Smooth muscle cell (in vitro differentiated cells): ENCODE data around the gene LCNL1. TPM values are rescaled to one million over a fixed set of nuclear protein-coding genes. Genes with fewer than 3 reads are reported as not detected.

Source experiments
- DNase-seq: peaks from one replicate; lab custom pipeline; 2025; ENCODE audit not compliant: unreplicated experiment; lab: John Stamatoyannopoulos, UW
- H2AFZ ChIP-seq: fragments of 200-600 bp; sonication (generic); 2 replicates; pipeline ENCODE4 v1.6.0; 2016; ENCODE audit warnings: antibody characterized with exemption, low read depth, mild to moderate bottlenecking
- H3F3A ChIP-seq: fragments of 200-600 bp; sonication (generic); 2 replicates; pipeline ENCODE4 v1.6.0; 2017; ENCODE audit warnings: antibody characterized with exemption, low read depth
- H3K27ac ChIP-seq: fragments of 200-600 bp; sonication (generic); 2 replicates; pipeline ENCODE4 v1.5.1; 2016; ENCODE audit warnings: low read depth, mild to moderate bottlenecking
- H3K27me3 ChIP-seq: fragments of 200-600 bp; sonication (generic); 2 replicates; pipeline ENCODE4 v1.6.1; 2016; ENCODE audit warnings: low read depth, mild to moderate bottlenecking
- H3K36me3 ChIP-seq: fragments of 200-600 bp; sonication (generic); 2 replicates; pipeline ENCODE4 v1.5.1; 2016; ENCODE audit warnings: low read depth
- H3K4me1 ChIP-seq: fragments of 200-600 bp; sonication (generic); 2 replicates; pipeline ENCODE4 v1.5.1; 2016; ENCODE audit warnings: low read depth
- H3K4me2 ChIP-seq: fragments of 200-600 bp; sonication (generic); 2 replicates; pipeline ENCODE4 v1.6.0; 2016; ENCODE audit warnings: mild to moderate bottlenecking
- H3K4me3 ChIP-seq: fragments of 200-600 bp; sonication (generic); 2 replicates; pipeline ENCODE4 v1.5.1; 2016; ENCODE audit warnings: mild to moderate bottlenecking
- H3K79me2 ChIP-seq: fragments of 200-600 bp; sonication (generic); 2 replicates; pipeline ENCODE4 v1.6.0; 2016; ENCODE audit warnings: low read depth, mild to moderate bottlenecking
- H3K9ac ChIP-seq: fragments of 200-600 bp; sonication (generic); 2 replicates; pipeline ENCODE4 v1.6.0; 2016; ENCODE audit warnings: low read depth
- H3K9me3 ChIP-seq: fragments of 200-600 bp; sonication (generic); replicated peaks from 2 replicates; pipeline ENCODE4 v1.5.1; 2016; ENCODE audit warnings: low read depth
- H4K20me1 ChIP-seq: fragments of 200-600 bp; sonication (generic); 2 replicates; pipeline ENCODE4 v1.6.0; 2016; ENCODE audit warnings: low read depth
- WGBS: methylation state at CpG from one replicate; pipeline ENCODE4 v1.1.7; 2016; ENCODE audit warnings: low lambda C conversion rate; 5-methylcytosine and 5-hydroxymethylcytosine counted together
- polyA plus RNA-seq: library from polyadenylated mRNA; unstranded; fragments of >200 nt; fragmentation: Nextera tagmentation; extraction: Ambion mirVana; gene quantifications from 2 replicates; pipeline ENCODE4 v1.2.1, GENCODE V29; 2016
- total RNA-seq: library from RNA; depleted of rRNA; stranded (reverse); fragments of >200 nt; gene quantifications from 2 replicates; pipeline ENCODE4 v1.2.3, GENCODE V29; 2014
- TF ChIP-seq, protein P1 (sequence below): fragments of 200-600 bp; sonication (generic); IDR thresholded peaks from 2 replicates; pipeline ENCODE4 v1.5.1; 2017; ENCODE audit warnings: borderline replicate concordance, mild to moderate bottlenecking, antibody characterized with exemption; ENCODE audit not compliant: insufficient read depth, poor library complexity, severe bottlenecking

Gene LCNL1
- total and polyA plus RNA-seq, 2 experiments from 2014 or later = 0.89 to 1.1 TPM

DNA sequence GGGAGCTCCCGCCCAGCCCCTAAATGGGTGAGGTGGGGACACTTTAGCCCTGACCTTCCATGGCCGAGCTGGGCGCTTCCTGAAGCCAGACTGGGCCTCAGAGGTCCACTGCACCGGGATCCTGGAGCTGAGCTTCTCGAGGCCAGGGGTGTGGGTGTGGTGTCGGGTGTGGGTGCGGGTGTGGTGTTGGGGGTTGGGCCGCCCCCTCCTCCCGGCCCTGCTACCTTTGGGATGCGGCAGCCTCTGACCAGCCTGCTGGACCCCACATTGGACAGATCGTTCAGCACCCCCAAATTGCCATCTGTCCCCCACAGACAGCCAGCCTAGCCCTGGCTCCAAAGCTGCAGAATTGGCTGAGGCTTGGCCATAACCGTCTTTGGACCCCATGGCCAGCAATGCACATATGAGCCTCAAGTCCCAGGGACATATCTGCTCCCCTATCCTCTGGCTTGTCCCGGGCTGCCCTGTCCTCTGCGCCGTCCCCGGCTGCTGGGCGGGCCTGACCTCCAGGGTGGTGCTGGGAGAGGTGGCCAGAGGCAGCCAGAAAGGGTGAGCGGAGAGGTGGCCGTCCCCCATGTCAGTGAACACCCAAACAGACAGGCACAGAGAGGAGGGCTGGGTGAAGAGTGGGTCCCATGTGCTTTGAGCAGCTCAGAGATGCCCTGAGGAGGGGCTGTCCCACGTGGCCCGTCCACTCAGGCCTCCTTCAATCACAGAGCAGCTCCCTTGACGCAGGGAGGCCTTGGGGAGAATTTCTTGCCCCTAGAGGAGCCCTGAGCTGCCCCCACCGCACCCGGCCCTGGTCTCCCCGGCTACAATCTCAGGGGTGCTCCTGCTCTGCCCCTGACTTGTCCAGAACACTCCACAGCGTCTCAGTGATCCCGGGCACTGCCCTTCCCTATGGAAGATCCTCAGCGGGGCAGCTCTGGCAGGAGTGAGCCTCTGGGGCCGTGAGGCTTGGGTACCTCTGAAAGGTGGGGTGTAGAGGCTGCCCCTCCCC is 8.9 kb upstream of the LCNL1 start:
- 94% methylated on average over 28 of the region's 29 CpGs for WGBS
- no peaks in the 10 kb centered on the region for H3K36me3 ChIP-seq
- H4K20me1 ChIP-seq = peaks cover under 1% of the 10 kb centered on the region
- H3K9me3 ChIP-seq = no peaks in the 10 kb centered on the region
- DNase-seq = no peak
- no peak overlapping the region for H3K4me2 ChIP-seq
- no peak overlapping the region for H3K27ac ChIP-seq
- H3K79me2 ChIP-seq = no peaks in the 10 kb centered on the region
- TF ChIP-seq, protein P1, sequence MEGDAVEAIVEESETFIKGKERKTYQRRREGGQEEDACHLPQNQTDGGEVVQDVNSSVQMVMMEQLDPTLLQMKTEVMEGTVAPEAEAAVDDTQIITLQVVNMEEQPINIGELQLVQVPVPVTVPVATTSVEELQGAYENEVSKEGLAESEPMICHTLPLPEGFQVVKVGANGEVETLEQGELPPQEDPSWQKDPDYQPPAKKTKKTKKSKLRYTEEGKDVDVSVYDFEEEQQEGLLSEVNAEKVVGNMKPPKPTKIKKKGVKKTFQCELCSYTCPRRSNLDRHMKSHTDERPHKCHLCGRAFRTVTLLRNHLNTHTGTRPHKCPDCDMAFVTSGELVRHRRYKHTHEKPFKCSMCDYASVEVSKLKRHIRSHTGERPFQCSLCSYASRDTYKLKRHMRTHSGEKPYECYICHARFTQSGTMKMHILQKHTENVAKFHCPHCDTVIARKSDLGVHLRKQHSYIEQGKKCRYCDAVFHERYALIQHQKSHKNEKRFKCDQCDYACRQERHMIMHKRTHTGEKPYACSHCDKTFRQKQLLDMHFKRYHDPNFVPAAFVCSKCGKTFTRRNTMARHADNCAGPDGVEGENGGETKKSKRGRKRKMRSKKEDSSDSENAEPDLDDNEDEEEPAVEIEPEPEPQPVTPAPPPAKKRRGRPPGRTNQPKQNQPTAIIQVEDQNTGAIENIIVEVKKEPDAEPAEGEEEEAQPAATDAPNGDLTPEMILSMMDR = no peak
- no peak overlapping the region for H3K9ac ChIP-seq
- H3K27me3 ChIP-seq = no peaks in the 10 kb centered on the region
- no peak overlapping the region for H2AFZ ChIP-seq
- H3F3A ChIP-seq = no peaks in the 10 kb centered on the region
- no peak overlapping the region for H3K4me3 ChIP-seq
- H3K4me1 ChIP-seq = peaks cover 4% of the 10 kb centered on the region

DNA sequence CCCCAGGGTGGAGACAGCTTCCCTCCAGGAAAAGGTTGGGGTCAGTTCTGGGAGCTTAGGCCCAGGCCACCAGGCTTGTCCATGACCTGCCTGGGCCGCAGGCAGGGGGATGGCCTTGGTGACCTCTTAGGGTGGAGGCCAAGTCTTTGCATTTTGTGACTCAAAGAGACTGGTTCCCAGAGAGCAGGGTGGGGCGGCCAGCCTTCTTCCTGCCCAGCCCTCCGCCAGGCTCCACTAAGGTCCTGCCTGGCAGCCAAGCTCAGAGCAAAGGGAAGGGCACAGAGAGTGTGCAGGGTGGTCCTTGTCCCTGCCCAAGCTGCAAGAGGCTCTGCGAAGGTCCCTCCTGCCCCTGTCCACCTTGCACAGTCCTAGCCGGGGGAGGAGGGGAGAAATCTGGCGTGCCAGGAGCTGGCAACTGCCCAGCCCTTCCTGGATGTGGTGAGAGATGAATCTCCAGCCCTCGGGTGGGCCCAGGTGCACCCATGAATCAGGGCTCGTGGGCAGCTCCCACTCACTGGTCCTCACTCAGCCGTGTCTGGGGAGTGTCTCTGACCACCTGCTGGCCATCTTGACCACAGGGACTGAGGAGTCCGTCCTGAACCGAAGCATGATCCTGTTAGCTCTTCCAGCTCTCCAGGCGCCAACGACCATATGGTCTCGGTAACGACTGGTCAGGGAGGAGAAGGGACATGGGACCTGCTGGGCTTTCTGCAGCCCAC is 7.8 kb upstream of the LCNL1 start:
- H4K20me1 ChIP-seq = peaks cover 9% of the 10 kb centered on the region
- no peak overlapping the region for H3K9ac ChIP-seq
- no peaks in the 10 kb centered on the region for H3K79me2 ChIP-seq
- no peak overlapping the region for H3K4me2 ChIP-seq
- WGBS = 87% methylated on average over 15 of the region's 15 CpGs
- DNase-seq = no peak
- no peaks in the 10 kb centered on the region for H3K36me3 ChIP-seq
- H3K9me3 ChIP-seq = no peaks in the 10 kb centered on the region
- no peaks in the 10 kb centered on the region for H3F3A ChIP-seq
- peaks cover 4% of the 10 kb centered on the region for H3K4me1 ChIP-seq
- H3K27ac ChIP-seq = no peak overlapping the region
- no peak overlapping the region for H2AFZ ChIP-seq
- TF ChIP-seq, protein P1 = no peak
- H3K27me3 ChIP-seq = no peaks in the 10 kb centered on the region
- no peak overlapping the region for H3K4me3 ChIP-seq

DNA sequence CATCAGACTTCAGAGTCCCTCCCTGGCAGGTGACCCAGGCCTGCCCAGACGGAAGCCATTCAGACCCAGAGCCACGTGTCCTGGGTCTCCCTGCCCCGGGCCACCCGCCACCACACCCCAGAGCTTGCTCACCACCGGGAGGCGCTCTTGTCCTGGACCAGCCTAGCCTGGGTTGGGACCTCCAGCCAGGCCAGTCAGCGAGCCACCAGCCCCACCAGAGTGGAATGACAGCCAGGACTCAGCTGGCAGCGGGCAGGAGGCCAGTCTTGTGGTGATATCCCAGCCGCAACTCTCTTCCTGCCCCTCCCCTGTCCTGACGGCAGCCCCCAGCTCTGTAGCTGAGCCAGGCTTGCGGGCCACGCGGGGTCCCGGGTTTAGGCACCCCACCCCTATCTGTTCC is 7.1 kb upstream of the LCNL1 start:
- no peaks in the 10 kb centered on the region for H3F3A ChIP-seq
- DNase-seq = no peak
- H3K27ac ChIP-seq = no peak overlapping the region
- H3K27me3 ChIP-seq = no peaks in the 10 kb centered on the region
- no peak overlapping the region for H3K9ac ChIP-seq
- 76% methylated on average over 14 of the region's 14 CpGs for WGBS
- H3K36me3 ChIP-seq = no peaks in the 10 kb centered on the region
- no peak overlapping the region for H2AFZ ChIP-seq
- no peaks in the 10 kb centered on the region for H3K9me3 ChIP-seq
- no peak overlapping the region for H3K4me2 ChIP-seq
- TF ChIP-seq, protein P1 = peak; percentile 8
- peaks cover 4% of the 10 kb centered on the region for H3K4me1 ChIP-seq
- H4K20me1 ChIP-seq = peaks cover 9% of the 10 kb centered on the region
- no peaks in the 10 kb centered on the region for H3K79me2 ChIP-seq
- no peak overlapping the region for H3K4me3 ChIP-seq
